Measurements from ENCODE around the gene GSS.

DNA sequence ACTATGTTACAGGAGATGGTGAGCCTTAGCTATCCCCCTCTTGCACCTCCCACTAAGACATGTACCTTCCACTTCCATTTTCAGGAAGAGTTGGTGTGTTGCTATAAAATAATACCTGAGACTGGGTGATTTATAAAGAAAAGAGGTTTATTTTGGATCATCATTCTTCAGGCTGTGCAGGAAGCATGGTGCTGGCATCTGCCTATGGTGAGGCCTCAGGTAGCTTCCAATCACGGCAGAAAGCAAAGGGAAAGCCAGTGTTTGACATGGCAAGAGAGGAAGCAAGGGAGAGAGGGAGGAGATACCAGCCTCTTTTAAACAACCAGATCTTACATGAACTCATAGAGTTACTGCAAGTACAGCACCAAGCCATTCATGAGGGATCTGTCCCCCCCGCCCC is 32.2 kb downstream of the GSS start:
- TF ChIP-seq, protein P1, sequence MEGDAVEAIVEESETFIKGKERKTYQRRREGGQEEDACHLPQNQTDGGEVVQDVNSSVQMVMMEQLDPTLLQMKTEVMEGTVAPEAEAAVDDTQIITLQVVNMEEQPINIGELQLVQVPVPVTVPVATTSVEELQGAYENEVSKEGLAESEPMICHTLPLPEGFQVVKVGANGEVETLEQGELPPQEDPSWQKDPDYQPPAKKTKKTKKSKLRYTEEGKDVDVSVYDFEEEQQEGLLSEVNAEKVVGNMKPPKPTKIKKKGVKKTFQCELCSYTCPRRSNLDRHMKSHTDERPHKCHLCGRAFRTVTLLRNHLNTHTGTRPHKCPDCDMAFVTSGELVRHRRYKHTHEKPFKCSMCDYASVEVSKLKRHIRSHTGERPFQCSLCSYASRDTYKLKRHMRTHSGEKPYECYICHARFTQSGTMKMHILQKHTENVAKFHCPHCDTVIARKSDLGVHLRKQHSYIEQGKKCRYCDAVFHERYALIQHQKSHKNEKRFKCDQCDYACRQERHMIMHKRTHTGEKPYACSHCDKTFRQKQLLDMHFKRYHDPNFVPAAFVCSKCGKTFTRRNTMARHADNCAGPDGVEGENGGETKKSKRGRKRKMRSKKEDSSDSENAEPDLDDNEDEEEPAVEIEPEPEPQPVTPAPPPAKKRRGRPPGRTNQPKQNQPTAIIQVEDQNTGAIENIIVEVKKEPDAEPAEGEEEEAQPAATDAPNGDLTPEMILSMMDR (IDR thresholded peaks at IDR 0.05), result no peak
- TF ChIP-seq POLR2A (IDR thresholded peaks at IDR 0.05), result no peak

Data from Peyer's patch (tissue), 4 donors.